ENCODE results near the gene PIGU.
A peak's percentile ranks its signal among the peaks of the same experiment; 100 is the strongest.
"Not testable (repeated sequence)": the region's sequence is repeated elsewhere in the genome, so short reads cannot be mapped to it uniquely, and the experiment has no call there.

The PIGU gene

GRCh38 chr20:34693414-34693813 lies 16.5 kb upstream of the PIGU start:
- H3K36me3 ChIP-seq (ENCODE audit: control insufficient read depth, insufficient read depth, low read length): no peaks in the 10 kb centered on the region
- H3K4me3 ChIP-seq (ENCODE audit: low read length): no peak overlapping the region
- WGBS (ENCODE audit: insufficient coverage, insufficient read length): no CpG with 5 or more reads among the region's 4 CpGs
- no peaks in the 10 kb centered on the region for H3K4me1 ChIP-seq (ENCODE audit: control insufficient read depth, insufficient read depth, low read length)
- no peaks in the 10 kb centered on the region for H3K27me3 ChIP-seq (ENCODE audit: control insufficient read depth, insufficient read depth, low read length)
- DNase-seq (ENCODE audit: low read depth, low spot score): no peak
- no peaks in the 10 kb centered on the region for H3K9me3 ChIP-seq (ENCODE audit: control insufficient read depth, insufficient read depth, low read length)
- H3K27ac ChIP-seq (ENCODE audit: low read length): no peak overlapping the region

- Histone ChIP-seq H3K27me3 (ENCODE audit: control insufficient read depth, insufficient read depth, low read length) (no peaks in the 10 kb centered on the region), H3K36me3 (ENCODE audit: control insufficient read depth, insufficient read depth, low read length) (no peaks in the 10 kb centered on the region), H3K27ac (ENCODE audit: low read length) (no peak overlapping the region), H3K9me3 (ENCODE audit: control insufficient read depth, insufficient read depth, low read length) (no peaks in the 10 kb centered on the region), H3K4me3 (ENCODE audit: low read length) (no peak overlapping the region), H3K4me1 (ENCODE audit: control insufficient read depth, insufficient read depth, low read length) (no peaks in the 10 kb centered on the region)
- DNase-seq (ENCODE audit: low read depth, low spot score): no peak
- no CpG with 5 or more reads among the region's 3 CpGs for WGBS (ENCODE audit: insufficient coverage, insufficient read length)
These were observed 14.9 kb upstream of the PIGU start for GRCh38 chr20:34691838-34692237.

- DNase-seq (ENCODE audit: low read depth, low spot score): no peak
- WGBS (ENCODE audit: insufficient coverage, insufficient read length): no CpG with 5 or more reads among the region's 2 CpGs
- no peak overlapping the region for H3K27ac ChIP-seq (ENCODE audit: low read length)
These were observed 12.6 kb upstream of the PIGU start for GRCh38 chr20:34689486-34689885.

GRCh38 chr20:34683667-34684066 lies 6.8 kb upstream of the PIGU start:
- no peaks in the 10 kb centered on the region for H3K36me3 ChIP-seq (ENCODE audit: control insufficient read depth, insufficient read depth, low read length)
- H3K4me1 ChIP-seq (ENCODE audit: control insufficient read depth, insufficient read depth, low read length): no peaks in the 10 kb centered on the region
- no peak for DNase-seq (ENCODE audit: low read depth, low spot score)
- H3K27ac ChIP-seq (ENCODE audit: low read length): no peak overlapping the region
- WGBS (ENCODE audit: insufficient coverage, insufficient read length): no CpG with 5 or more reads among the region's 3 CpGs
- no peaks in the 10 kb centered on the region for H3K9me3 ChIP-seq (ENCODE audit: control insufficient read depth, insufficient read depth, low read length)
- no peak overlapping the region for H3K4me3 ChIP-seq (ENCODE audit: low read length)
- H3K27me3 ChIP-seq (ENCODE audit: control insufficient read depth, insufficient read depth, low read length): no peaks in the 10 kb centered on the region

More at GRCh38 chr20:34689486-34689885, 12.6 kb upstream of the PIGU start:
- H3K27me3 ChIP-seq (ENCODE audit: control insufficient read depth, insufficient read depth, low read length): no peaks in the 10 kb centered on the region
- no peaks in the 10 kb centered on the region for H3K9me3 ChIP-seq (ENCODE audit: control insufficient read depth, insufficient read depth, low read length)
- no peaks in the 10 kb centered on the region for H3K4me1 ChIP-seq (ENCODE audit: control insufficient read depth, insufficient read depth, low read length)
- H3K4me3 ChIP-seq (ENCODE audit: low read length): no peak overlapping the region
- H3K36me3 ChIP-seq (ENCODE audit: control insufficient read depth, insufficient read depth, low read length): no peaks in the 10 kb centered on the region

- no peaks in the 10 kb centered on the region for H3K9me3 ChIP-seq (ENCODE audit: control insufficient read depth, insufficient read depth, low read length)
- H3K27ac ChIP-seq (ENCODE audit: low read length): no peak overlapping the region
- H3K4me3 ChIP-seq (ENCODE audit: low read length): no peak overlapping the region
- DNase-seq (ENCODE audit: low read depth, low spot score): no peak
- H3K4me1 ChIP-seq (ENCODE audit: control insufficient read depth, insufficient read depth, low read length): no peaks in the 10 kb centered on the region
- H3K36me3 ChIP-seq (ENCODE audit: control insufficient read depth, insufficient read depth, low read length): no peaks in the 10 kb centered on the region
- H3K27me3 ChIP-seq (ENCODE audit: control insufficient read depth, insufficient read depth, low read length): no peaks in the 10 kb centered on the region
These were observed 3.8 kb upstream of the PIGU start for GRCh38 chr20:34680586-34681175.

GRCh38 chr20:34675993-34676641 lies 775 bp downstream of the PIGU start:
- peak overlapping the region; percentile 82 for H3K4me3 ChIP-seq (ENCODE audit: low read length)
- H3K27ac ChIP-seq (ENCODE audit: low read length): no peak overlapping the region
- no peaks in the 10 kb centered on the region for H3K9me3 ChIP-seq (ENCODE audit: control insufficient read depth, insufficient read depth, low read length)
- 100% methylated on average over 1 of the region's 14 CpGs for WGBS (ENCODE audit: insufficient coverage, insufficient read length)
- no peak for DNase-seq (ENCODE audit: low read depth, low spot score)
- no peaks in the 10 kb centered on the region for H3K4me1 ChIP-seq (ENCODE audit: control insufficient read depth, insufficient read depth, low read length)
- no peaks in the 10 kb centered on the region for H3K27me3 ChIP-seq (ENCODE audit: control insufficient read depth, insufficient read depth, low read length)
- H3K36me3 ChIP-seq (ENCODE audit: control insufficient read depth, insufficient read depth, low read length): no peaks in the 10 kb centered on the region

GRCh38 chr20:34675561-34675960 lies 1.3 kb downstream of the PIGU start:
- Histone ChIP-seq H3K36me3 (ENCODE audit: control insufficient read depth, insufficient read depth, low read length) (no peaks in the 10 kb centered on the region), H3K4me3 (ENCODE audit: low read length) (no peak overlapping the region), H3K4me1 (ENCODE audit: control insufficient read depth, insufficient read depth, low read length) (no peaks in the 10 kb centered on the region), H3K27ac (ENCODE audit: low read length) (no peak overlapping the region), H3K9me3 (ENCODE audit: control insufficient read depth, insufficient read depth, low read length) (no peaks in the 10 kb centered on the region), H3K27me3 (ENCODE audit: control insufficient read depth, insufficient read depth, low read length) (no peaks in the 10 kb centered on the region)
- WGBS (ENCODE audit: insufficient coverage, insufficient read length): no CpG with 5 or more reads among the region's 3 CpGs
- no peak for DNase-seq (ENCODE audit: low read depth, low spot score)

- WGBS (ENCODE audit: insufficient coverage, insufficient read length): no CpG with 5 or more reads among the region's 5 CpGs
These were observed 3.5 kb downstream of the PIGU start for GRCh38 chr20:34673412-34673811.

GRCh38 chr20:34669094-34669493 lies 7.8 kb downstream of the PIGU start:
- Histone ChIP-seq H3K27ac (ENCODE audit: low read length) (no peak overlapping the region), H3K4me1 (ENCODE audit: control insufficient read depth, insufficient read depth, low read length) (no peaks in the 10 kb centered on the region), H3K9me3 (ENCODE audit: control insufficient read depth, insufficient read depth, low read length) (no peaks in the 10 kb centered on the region), H3K27me3 (ENCODE audit: control insufficient read depth, insufficient read depth, low read length) (no peaks in the 10 kb centered on the region), H3K36me3 (ENCODE audit: control insufficient read depth, insufficient read depth, low read length) (no peaks in the 10 kb centered on the region), H3K4me3 (ENCODE audit: low read length) (no peak overlapping the region)
- DNase-seq (ENCODE audit: low read depth, low spot score): no peak
- WGBS (ENCODE audit: insufficient coverage, insufficient read length): no CpG with 5 or more reads among the region's 1 CpG

More at GRCh38 chr20:34673412-34673811, 3.5 kb downstream of the PIGU start:
- DNase-seq (ENCODE audit: low read depth, low spot score): no peak
- Histone ChIP-seq H3K4me1 (ENCODE audit: control insufficient read depth, insufficient read depth, low read length) (no peaks in the 10 kb centered on the region), H3K27ac (ENCODE audit: low read length) (no peak overlapping the region), H3K4me3 (ENCODE audit: low read length) (no peak overlapping the region), H3K9me3 (ENCODE audit: control insufficient read depth, insufficient read depth, low read length) (no peaks in the 10 kb centered on the region), H3K27me3 (ENCODE audit: control insufficient read depth, insufficient read depth, low read length) (no peaks in the 10 kb centered on the region), H3K36me3 (ENCODE audit: control insufficient read depth, insufficient read depth, low read length) (no peaks in the 10 kb centered on the region)

GRCh38 chr20:34664751-34665150 lies 12.1 kb downstream of the PIGU start:
- H3K4me1 ChIP-seq (ENCODE audit: control insufficient read depth, insufficient read depth, low read length); H3K36me3 ChIP-seq (ENCODE audit: control insufficient read depth, insufficient read depth, low read length); H3K27ac ChIP-seq (ENCODE audit: low read length); H3K9me3 ChIP-seq (ENCODE audit: control insufficient read depth, insufficient read depth, low read length); DNase-seq (ENCODE audit: low read depth, low spot score); H3K27me3 ChIP-seq (ENCODE audit: control insufficient read depth, insufficient read depth, low read length); H3K4me3 ChIP-seq (ENCODE audit: low read length): not testable (repeated sequence)
- WGBS (ENCODE audit: insufficient coverage, insufficient read length): no CpG with 5 or more reads among the region's 7 CpGs

Data from iPS DF 6.9 (cell line).